ENCODE measurements around the gene SUFU. TPM values are rescaled to one million over a fixed set of nuclear protein-coding genes. Genes with fewer than 3 reads are reported as not detected.

SUFU gene
- total RNA-seq, 1 experiment from 2014 or later, result 2.7 TPM

- H3K9me3 ChIP-seq (ENCODE audit: low read length), result no peaks in the 10 kb centered on the region
- no TSS peak for BruUV-seq (replicated peaks)
- intact Hi-C loops (cut with micrococcal nuclease), result no loop called here
- CTCF ChIA-PET, result no interaction called here
- H4K20me1 ChIP-seq (ENCODE audit: low read length), result no peaks in the 10 kb centered on the region
- no peaks in the 10 kb centered on the region for H3K36me3 ChIP-seq (ENCODE audit: low read depth, low read length)
- H3K4me2 ChIP-seq (ENCODE audit: low read length), result no peak overlapping the region
- H3K4me3 ChIP-seq (ENCODE audit: low read length), result no peak overlapping the region
- H3K27ac ChIP-seq (ENCODE audit: low read length), result no peak overlapping the region
- POLR2A ChIA-PET (ENCODE audit: unreplicated experiment), result no interaction called here
- no peaks in the 10 kb centered on the region for H3F3A ChIP-seq (ENCODE audit: low read length, unreplicated experiment)
- peaks cover 8% of the 10 kb centered on the region; the same call in 1 of the 2 replicates for H3K4me1 ChIP-seq (ENCODE audit: insufficient read depth, low read length)
- H3K9ac ChIP-seq (ENCODE audit: low read length), result no peak overlapping the region
- H3K79me2 ChIP-seq (ENCODE audit: low read length), result no peaks in the 10 kb centered on the region
- DNase-seq (no peak), ATAC-seq (no peak)
- H2AFZ ChIP-seq (ENCODE audit: low read length), result no peak overlapping the region
- no peaks in the 10 kb centered on the region for H3K27me3 ChIP-seq (ENCODE audit: low read length)
- no peaks in the 10 kb centered on the region for H3K9me2 ChIP-seq (replicated peaks; ENCODE audit: low read length)
- TF ChIP-seq EZH2phosphoT487 (IDR thresholded peaks at IDR 0.05; ENCODE audit: borderline replicate concordance, low read length) (no peak), EZH2 (IDR thresholded peaks at IDR 0.05; ENCODE audit: low read length, unreplicated experiment) (no peak)
- TF ChIP-seq, protein P1, sequence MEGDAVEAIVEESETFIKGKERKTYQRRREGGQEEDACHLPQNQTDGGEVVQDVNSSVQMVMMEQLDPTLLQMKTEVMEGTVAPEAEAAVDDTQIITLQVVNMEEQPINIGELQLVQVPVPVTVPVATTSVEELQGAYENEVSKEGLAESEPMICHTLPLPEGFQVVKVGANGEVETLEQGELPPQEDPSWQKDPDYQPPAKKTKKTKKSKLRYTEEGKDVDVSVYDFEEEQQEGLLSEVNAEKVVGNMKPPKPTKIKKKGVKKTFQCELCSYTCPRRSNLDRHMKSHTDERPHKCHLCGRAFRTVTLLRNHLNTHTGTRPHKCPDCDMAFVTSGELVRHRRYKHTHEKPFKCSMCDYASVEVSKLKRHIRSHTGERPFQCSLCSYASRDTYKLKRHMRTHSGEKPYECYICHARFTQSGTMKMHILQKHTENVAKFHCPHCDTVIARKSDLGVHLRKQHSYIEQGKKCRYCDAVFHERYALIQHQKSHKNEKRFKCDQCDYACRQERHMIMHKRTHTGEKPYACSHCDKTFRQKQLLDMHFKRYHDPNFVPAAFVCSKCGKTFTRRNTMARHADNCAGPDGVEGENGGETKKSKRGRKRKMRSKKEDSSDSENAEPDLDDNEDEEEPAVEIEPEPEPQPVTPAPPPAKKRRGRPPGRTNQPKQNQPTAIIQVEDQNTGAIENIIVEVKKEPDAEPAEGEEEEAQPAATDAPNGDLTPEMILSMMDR (conservative IDR thresholded peaks at IDR 0.05; ENCODE audit: low read depth, low read length), result no peak
Observed at GRCh38 chr10:102674566-102674965, 170.8 kb downstream of the SUFU start.

DNA sequence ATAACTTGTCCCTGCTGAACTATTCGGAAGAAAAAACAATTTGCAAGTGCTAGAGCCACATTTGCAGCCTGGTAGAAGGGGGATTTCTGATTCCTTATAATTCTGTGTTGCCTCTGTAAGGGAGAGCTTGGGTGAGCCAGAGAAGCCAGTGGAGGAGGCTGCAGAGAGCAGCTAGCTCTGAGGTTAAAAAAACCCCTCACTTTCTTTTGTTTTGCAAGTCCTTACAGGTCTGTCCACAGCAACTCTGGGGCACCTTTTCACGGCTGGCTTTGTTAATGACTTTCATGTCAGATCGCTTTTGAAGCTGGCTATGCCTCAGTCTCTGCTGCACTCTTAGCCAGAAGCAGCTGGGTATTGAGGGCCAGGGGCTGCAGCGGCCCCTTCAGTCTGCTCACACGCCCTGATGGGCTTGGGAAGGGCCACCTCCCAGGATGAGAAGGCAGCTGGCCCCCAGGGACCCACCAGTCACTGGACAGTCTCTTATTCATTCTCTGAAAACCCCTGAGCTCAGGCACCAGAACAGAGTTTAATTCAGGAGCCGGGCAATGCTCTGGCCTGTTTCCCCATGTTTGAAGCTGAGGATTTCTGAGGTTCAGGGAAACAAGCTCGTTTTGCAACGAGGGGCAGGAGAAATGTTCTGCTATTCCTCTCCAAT is 171.4 kb downstream of the SUFU start:
- Histone ChIP-seq H3F3A (ENCODE audit: low read length, unreplicated experiment) (no peaks in the 10 kb centered on the region), H3K27me3 (ENCODE audit: low read length) (no peaks in the 10 kb centered on the region), H3K9me2 (replicated peaks; ENCODE audit: low read length) (no peaks in the 10 kb centered on the region), H3K9me3 (ENCODE audit: low read length) (no peaks in the 10 kb centered on the region), H3K36me3 (ENCODE audit: low read depth, low read length) (no peaks in the 10 kb centered on the region), H3K4me3 (ENCODE audit: low read length) (no peak overlapping the region), H3K79me2 (ENCODE audit: low read length) (no peaks in the 10 kb centered on the region), H3K4me1 (ENCODE audit: insufficient read depth, low read length) (peaks cover 3% of the 10 kb centered on the region; the same call in 1 of the 2 replicates), H4K20me1 (ENCODE audit: low read length) (no peaks in the 10 kb centered on the region), H3K27ac (ENCODE audit: low read length) (no peak overlapping the region), H3K9ac (ENCODE audit: low read length) (no peak overlapping the region), H2AFZ (ENCODE audit: low read length) (no peak overlapping the region), H3K4me2 (ENCODE audit: low read length) (no peak overlapping the region)
- no peak for DNase-seq
- TF ChIP-seq, protein P1 (conservative IDR thresholded peaks at IDR 0.05; ENCODE audit: low read depth, low read length), result no peak
- no peak for TF ChIP-seq EZH2phosphoT487 (IDR thresholded peaks at IDR 0.05; ENCODE audit: borderline replicate concordance, low read length)
- TF ChIP-seq EZH2 (IDR thresholded peaks at IDR 0.05; ENCODE audit: low read length, unreplicated experiment), result no peak
- ChIA-PET POLR2A (ENCODE audit: unreplicated experiment) (no interaction called here), CTCF (interaction anchor here (0.5 kb wide), 1 partner anchor 71 kb away, joined by 4 read pairs; no protein-coding TSS in a partner anchor)
- no TSS peak for BruUV-seq (replicated peaks)
- intact Hi-C loops (cut with micrococcal nuclease), result loop anchor here (5.0 kb wide), 1 partner anchor 37 kb away; the partner anchor contains the start of genes ARL3 and SFXN2
- ATAC-seq, result no peak
